Naive thymus-derived CD4-positive, alpha-beta T cell (primary cell): Measurements from ENCODE around the gene AKAP8. TPM values are rescaled to one million over a fixed set of nuclear protein-coding genes. Genes with fewer than 3 reads are reported as not detected.

ENCODE experiments used
- ATAC-seq: fragments of 150-1000 bp; cut with Tn5 transposase; 2 replicates; pipeline ENCODE4 v1.10.0; 2021; ENCODE audit warnings: mild to moderate bottlenecking, moderate library complexity
- CTCF ChIA-PET: fragments of 350-600 bp; sonication (Branson Sonifier 250); formaldehyde crosslinking; loops from one replicate; lab custom pipeline; 2021; ENCODE audit warnings: antibody characterized with exemption; lab: Charles Lee
- POLR2A ChIA-PET: fragments of 350-600 bp; sonication (Branson Sonifier 250); formaldehyde crosslinking; loops from one replicate; lab custom pipeline; 2021; ENCODE audit warnings: antibody characterized with exemption, inconsistent platforms; lab: Charles Lee
- DNase-seq, 9 donors: peaks; one replicate each; pipeline versions ENCODE4 v3.0.0 to v3.0.0-alpha.2; 2020 to 2022; ENCODE audit warnings: mixed read lengths in 1 of 9
- H3K27ac ChIP-seq: one replicate; pipeline ENCODE4 v1.7.0; 2013; ENCODE audit warnings: mild to moderate bottlenecking, low read depth, low read length, moderate library complexity
- H3K27me3 ChIP-seq, 2 donors: one replicate each; pipeline ENCODE4 v1.7.0; 2013; ENCODE audit warnings: low read length in 2 of 2, mild to moderate bottlenecking in 2 of 2, moderate library complexity in 2 of 2; ENCODE audit not compliant: control insufficient read depth in 2 of 2, insufficient read depth in 2 of 2
- H3K36me3 ChIP-seq, 3 experiments: 1 replicate in 2 of 3; 2 replicates in 1 of 3; pipeline ENCODE4 v1.7.0; 2013; ENCODE audit warnings: low read length in 3 of 3, mild to moderate bottlenecking in 3 of 3, moderate library complexity in 1 of 3; ENCODE audit not compliant: insufficient read depth in 3 of 3, control insufficient read depth in 2 of 3
- H3K4me1 ChIP-seq, 2 donors: one replicate each; pipeline ENCODE4 v1.7.0; 2013; ENCODE audit warnings: low read length in 2 of 2, mild to moderate bottlenecking in 2 of 2, moderate library complexity in 1 of 2; ENCODE audit not compliant: control insufficient read depth in 2 of 2, insufficient read depth in 2 of 2
- H3K4me3 ChIP-seq: 2 replicates; pipeline ENCODE4 v1.7.0; 2013; ENCODE audit warnings: mild to moderate bottlenecking, low read length
- H3K9me3 ChIP-seq, 3 experiments: 1 replicate in 2 of 3; 2 replicates in 1 of 3; pipeline ENCODE4 v1.7.0; 2013; ENCODE audit warnings: low read length in 3 of 3; ENCODE audit not compliant: control insufficient read depth in 2 of 3
- H3K27ac Mint-ChIP-seq, 9 donors: one replicate each; pipeline ENCODE4 v1.8.0; 2020 to 2022; ENCODE audit warnings: mixed read lengths in 9 of 9, mild to moderate bottlenecking in 8 of 9, moderate library complexity in 5 of 9, inconsistent platforms in 2 of 9
- H3K27me3 Mint-ChIP-seq, 5 donors: one replicate each; pipeline ENCODE4 v1.8.0; 2021 to 2022; ENCODE audit warnings: mixed read lengths in 5 of 5, mild to moderate bottlenecking in 1 of 5
- H3K36me3 Mint-ChIP-seq, 5 donors: one replicate each; pipeline ENCODE4 v1.8.0; 2020 to 2022; ENCODE audit warnings: mixed read lengths in 5 of 5, mild to moderate bottlenecking in 3 of 5, inconsistent platforms in 1 of 5
- H3K4me1 Mint-ChIP-seq, 7 donors: one replicate each; pipeline ENCODE4 v1.8.0; 2020 to 2022; ENCODE audit warnings: mixed read lengths in 7 of 7, mild to moderate bottlenecking in 3 of 7, inconsistent platforms in 1 of 7
- H3K4me3 Mint-ChIP-seq, 10 donors: one replicate each; pipeline ENCODE4 v1.8.0; 2020 to 2022; ENCODE audit warnings: mild to moderate bottlenecking in 10 of 10, mixed read lengths in 10 of 10, moderate library complexity in 6 of 10, inconsistent platforms in 2 of 10
- H3K9me3 Mint-ChIP-seq, 11 donors: one replicate each; pipeline ENCODE4 v1.8.0; 2020 to 2022; ENCODE audit warnings: mixed read lengths in 11 of 11, mild to moderate bottlenecking in 4 of 11, inconsistent platforms in 1 of 11, moderate library complexity in 1 of 11
- intact Hi-C, 2 donors: fragments of 100-400 bp; cut with micrococcal nuclease; formaldehyde crosslinking; loops; one replicate each; pipeline ENCODE4 v1.15.1; 2023
- polyA plus RNA-seq, 2 donors: library from polyadenylated mRNA; unstranded; fragments of 300-500 nt; fragmentation: Illumina TruSeq; gene quantifications; one replicate each; pipeline ENCODE4 v1.2.3, GENCODE V29; 2021
- total RNA-seq, 6 experiments: library from RNA in 5 of 6; stranded (reverse) in 5 of 6; gene quantifications; 1 replicate in 5 of 6; 2 replicates in 1 of 6; pipeline ENCODE4 v1.2.3 and lab custom pipeline; 2021 to 2026

The AKAP8 gene
- total and polyA plus RNA-seq, 7 experiments from 2014 or later: 11.9 to 81.2 (median 76.4) TPM

DNA sequence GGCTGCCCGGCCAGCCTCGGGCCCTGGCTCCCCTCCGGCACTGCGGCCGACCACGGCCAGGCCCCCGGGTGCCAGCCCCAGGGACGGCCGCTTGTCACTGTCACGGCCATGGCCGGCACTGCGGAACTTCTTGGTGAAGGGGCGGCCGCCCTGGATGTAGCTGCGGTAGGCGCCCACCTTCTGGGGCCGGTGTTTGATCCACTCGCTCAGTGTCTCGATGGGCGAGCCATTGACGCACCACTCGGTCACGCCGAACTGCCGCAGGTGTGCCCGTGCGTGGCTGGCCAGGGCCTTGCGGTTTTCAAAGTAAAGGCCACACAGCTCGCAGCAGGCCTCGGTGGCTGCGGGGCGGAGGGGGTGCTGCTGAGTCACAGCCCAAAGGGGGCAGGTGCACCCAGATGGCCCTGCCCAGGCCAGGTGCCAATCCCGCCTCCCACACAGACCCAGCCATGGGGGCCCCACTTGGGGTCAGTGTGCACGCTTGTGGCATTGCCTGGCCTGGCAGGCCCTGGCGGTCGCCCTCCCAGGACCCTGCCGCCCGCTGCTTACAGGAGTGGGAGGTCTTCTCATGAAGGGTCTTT is 45.2 kb upstream of the AKAP8 start:
- Histone ChIP-seq H3K27me3 (no peaks in the 10 kb centered on the region), H3K9me3 (no peaks in the 10 kb centered on the region), H3K27ac (no peak overlapping the region), H3K36me3 (peaks cover 5 to 73% (median 9%) of the 10 kb centered on the region in 3 experiments), H3K4me3 (no peak overlapping the region), H3K4me1 (no peaks in the 10 kb centered on the region)
- H3K4me1 Mint-ChIP-seq: peaks cover 2 to 14% (median 9%) of the 10 kb centered on the region in 7 donors
- H3K27me3 Mint-ChIP-seq: no peaks in the 10 kb centered on the region
- no peak for ATAC-seq
- no peak overlapping the region for H3K4me3 Mint-ChIP-seq
- peaks cover 0 to 6% (median 0%) of the 10 kb centered on the region in 11 donors for H3K9me3 Mint-ChIP-seq
- intact Hi-C loops: no loop called here
- ChIA-PET CTCF (no interaction called here), POLR2A (no interaction called here)
- no peak overlapping the region for H3K27ac Mint-ChIP-seq
- DNase-seq: no peak
- peaks cover 13 to 40% (median 34%) of the 10 kb centered on the region in 5 donors for H3K36me3 Mint-ChIP-seq

DNA sequence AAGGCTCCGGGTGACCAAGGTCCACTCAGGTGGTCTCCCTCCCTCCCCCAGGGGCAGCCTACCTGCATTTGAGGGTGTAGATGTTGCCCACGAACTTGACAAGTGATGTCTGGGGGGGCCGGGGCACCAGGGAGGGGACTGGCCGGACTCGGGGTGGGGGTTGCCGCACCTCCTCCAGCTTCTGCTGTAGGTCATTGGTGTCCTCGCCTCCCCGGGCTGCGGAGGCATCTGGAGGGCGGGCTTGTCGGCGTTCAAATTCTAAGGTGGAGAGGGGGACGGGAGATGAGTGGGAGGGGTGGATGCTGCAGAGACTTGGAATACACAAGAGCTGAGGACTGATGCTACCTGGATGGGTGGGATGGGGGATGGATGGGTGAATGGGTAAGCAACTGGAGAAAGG is 44.5 kb upstream of the AKAP8 start:
- DNase-seq (no peak), ATAC-seq (no peak)
- H3K4me3 Mint-ChIP-seq: peak overlapping the region in 1 of 10 donors; percentile 38
- ChIA-PET CTCF (interaction anchor here (0.7 kb wide), 1 partner anchor 131 kb away, joined by 3 read pairs; no protein-coding TSS in a partner anchor), POLR2A (no interaction called here)
- H3K27ac ChIP-seq: no peak overlapping the region
- H3K27me3 ChIP-seq: no peaks in the 10 kb centered on the region
- H3K4me3 ChIP-seq: no peak overlapping the region
- peaks cover 0 to 6% (median 0%) of the 10 kb centered on the region in 11 donors for H3K9me3 Mint-ChIP-seq
- H3K27me3 Mint-ChIP-seq: no peaks in the 10 kb centered on the region
- H3K9me3 ChIP-seq: no peaks in the 10 kb centered on the region
- H3K4me1 ChIP-seq: peaks cover 5% of the 10 kb centered on the region in 2 donors
- H3K36me3 ChIP-seq: peaks cover 5 to 68% (median 9%) of the 10 kb centered on the region in 3 experiments
- H3K27ac Mint-ChIP-seq: no peak overlapping the region
- peaks cover 13 to 40% (median 34%) of the 10 kb centered on the region in 5 donors for H3K36me3 Mint-ChIP-seq
- intact Hi-C loops: no loop called here
- peaks cover 8 to 20% (median 15%) of the 10 kb centered on the region in 7 donors for H3K4me1 Mint-ChIP-seq

DNA sequence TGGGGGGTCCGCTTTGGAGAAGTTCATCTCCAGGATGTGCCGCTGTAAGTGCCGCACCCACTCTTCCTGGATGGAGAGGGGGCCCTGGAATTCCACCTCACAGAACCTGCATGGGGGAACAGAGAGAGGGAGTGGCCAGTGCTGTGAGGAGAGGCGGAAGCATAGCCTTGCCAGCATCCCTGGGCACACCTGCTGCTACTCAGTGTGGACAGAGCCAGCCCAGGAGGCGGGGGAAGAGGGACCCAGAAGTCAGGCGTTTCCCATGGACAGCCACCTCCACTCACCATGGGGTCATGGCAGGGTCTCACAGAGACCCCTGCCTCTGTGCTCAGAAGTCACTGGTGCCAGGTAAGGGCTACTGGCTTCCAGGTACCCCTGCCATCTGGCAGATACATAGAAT is 43.5 kb upstream of the AKAP8 start:
- ChIA-PET POLR2A (no interaction called here), CTCF (no interaction called here)
- no peaks in the 10 kb centered on the region for H3K27me3 Mint-ChIP-seq
- Histone ChIP-seq H3K36me3 (peaks cover 5 to 64% (median 9%) of the 10 kb centered on the region in 3 experiments), H3K4me3 (no peak overlapping the region), H3K4me1 (peaks cover 5 to 7% of the 10 kb centered on the region in 2 donors), H3K27ac (no peak overlapping the region), H3K27me3 (no peaks in the 10 kb centered on the region), H3K9me3 (no peaks in the 10 kb centered on the region)
- no peak overlapping the region for H3K4me3 Mint-ChIP-seq
- peaks cover 0 to 6% (median 0%) of the 10 kb centered on the region in 11 donors for H3K9me3 Mint-ChIP-seq
- intact Hi-C loops: no loop called here
- no peak overlapping the region for H3K27ac Mint-ChIP-seq
- DNase-seq (no peak), ATAC-seq (no peak)
- H3K4me1 Mint-ChIP-seq: peaks cover 9 to 26% (median 16%) of the 10 kb centered on the region in 7 donors
- peaks cover 13 to 39% (median 34%) of the 10 kb centered on the region in 5 donors for H3K36me3 Mint-ChIP-seq

DNA sequence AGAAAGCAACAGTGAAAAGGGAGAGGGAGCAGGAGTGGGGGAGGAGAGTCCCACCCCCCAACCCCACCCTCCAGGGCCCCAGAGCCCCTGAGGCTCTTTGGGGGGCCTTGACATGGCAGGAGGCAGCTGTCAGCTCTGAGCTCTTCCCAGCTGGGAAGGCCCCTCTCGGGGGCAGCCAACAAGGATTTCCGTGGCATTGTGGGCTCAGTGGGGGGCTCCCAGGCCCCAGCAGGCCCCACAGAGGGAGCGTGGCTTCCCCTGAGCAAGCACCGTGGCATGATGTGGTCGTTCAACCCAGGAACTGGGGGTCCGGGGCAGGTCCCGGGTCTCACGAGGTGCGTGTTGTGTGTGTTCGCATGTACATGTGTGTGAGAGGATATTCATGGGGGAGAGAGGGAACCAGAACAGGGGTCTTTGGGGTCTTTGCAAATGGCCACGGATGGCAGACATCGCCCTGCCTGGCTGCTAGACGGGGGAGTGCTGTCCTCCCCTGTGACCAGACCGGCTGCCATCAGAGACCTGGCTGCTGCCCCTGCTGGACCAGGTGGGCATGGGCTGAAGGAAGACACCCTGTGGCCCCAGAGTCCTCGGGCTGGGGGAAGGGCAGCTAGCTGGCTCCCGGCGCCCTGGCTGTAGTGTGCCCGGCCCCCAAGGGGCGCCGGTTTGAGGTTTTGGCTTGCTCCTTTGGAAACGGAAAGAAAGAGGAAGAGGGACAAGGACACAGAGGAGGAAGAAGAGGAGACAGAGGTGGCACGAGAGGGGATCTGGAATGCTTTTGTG is 42.9 kb upstream of the AKAP8 start:
- ATAC-seq: no peak
- Histone ChIP-seq H3K4me3 (no peak overlapping the region), H3K27ac (no peak overlapping the region), H3K4me1 (peaks cover 10 to 13% of the 10 kb centered on the region in 2 donors), H3K9me3 (no peaks in the 10 kb centered on the region), H3K27me3 (no peaks in the 10 kb centered on the region), H3K36me3 (peaks cover 5 to 58% (median 9%) of the 10 kb centered on the region in 3 experiments)
- peaks cover 0 to 6% (median 0%) of the 10 kb centered on the region in 11 donors for H3K9me3 Mint-ChIP-seq
- no peak overlapping the region for H3K4me3 Mint-ChIP-seq
- no peaks in the 10 kb centered on the region for H3K27me3 Mint-ChIP-seq
- intact Hi-C loops: no loop called here
- no peak for DNase-seq
- H3K36me3 Mint-ChIP-seq: peaks cover 13 to 39% (median 34%) of the 10 kb centered on the region in 5 donors
- peaks cover 12 to 33% (median 22%) of the 10 kb centered on the region in 7 donors for H3K4me1 Mint-ChIP-seq
- POLR2A ChIA-PET: interaction anchor here (0.8 to 6.9 kb wide), 3 partner anchors 14 to 131 kb away, joined by 3 to 128 read pairs (median 4); no protein-coding TSS in a partner anchor
- no peak overlapping the region for H3K27ac Mint-ChIP-seq
- CTCF ChIA-PET: interaction anchor here (10.2 kb wide), 1 partner anchor 131 kb away, joined by 182 read pairs; no protein-coding TSS in a partner anchor

DNA sequence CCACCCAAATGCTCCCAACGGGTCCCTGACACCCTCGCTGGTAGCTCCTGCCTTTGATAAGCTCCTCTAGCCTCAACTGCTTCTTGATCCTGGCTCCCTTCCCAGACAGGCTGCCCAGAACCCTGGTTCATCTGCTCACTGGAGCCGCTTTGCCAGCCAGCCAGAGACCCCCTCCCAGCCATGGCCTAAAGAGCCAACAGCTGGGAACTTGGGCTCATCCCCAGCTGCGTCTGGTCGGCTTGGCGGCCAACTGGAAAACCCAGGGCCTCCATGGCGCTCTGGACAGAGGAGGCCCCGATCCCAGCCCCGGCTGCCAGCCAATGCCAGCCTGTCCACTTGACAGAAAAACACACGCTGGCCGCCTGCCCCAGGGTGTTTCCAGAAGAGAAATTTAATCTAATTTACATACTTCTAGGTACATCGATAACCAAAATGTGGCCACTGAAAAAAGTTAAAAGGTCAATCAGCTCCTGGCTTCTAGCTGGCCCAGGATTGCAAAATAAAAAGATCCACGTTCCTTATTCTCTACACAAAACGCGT is 42.2 kb upstream of the AKAP8 start:
- Mint-ChIP-seq H3K4me1 (peaks cover 18 to 40% (median 29%) of the 10 kb centered on the region in 7 donors), H3K27me3 (no peaks in the 10 kb centered on the region), H3K9me3 (peaks cover 0 to 6% (median 0%) of the 10 kb centered on the region in 11 donors), H3K36me3 (peaks cover 13 to 35% (median 28%) of the 10 kb centered on the region in 5 donors), H3K27ac (peak overlapping the region in 1 of 9 donors; percentile 36), H3K4me3 (no peak overlapping the region)
- ATAC-seq: no peak
- peaks cover 17 to 20% of the 10 kb centered on the region in 2 donors for H3K4me1 ChIP-seq
- no peaks in the 10 kb centered on the region for H3K27me3 ChIP-seq
- no peak for DNase-seq
- H3K4me3 ChIP-seq: no peak overlapping the region
- ChIA-PET CTCF (interaction anchor here (0.7 to 10.2 kb wide), 4 partner anchors 11 to 244 kb away, joined by 3 to 182 read pairs (median 12); no protein-coding TSS in a partner anchor), POLR2A (interaction anchor here (0.8 to 6.9 kb wide), 4 partner anchors 13 to 132 kb away, joined by 3 to 128 read pairs (median 4); partner anchors contain the start of gene WIZ)
- H3K9me3 ChIP-seq: no peaks in the 10 kb centered on the region
- H3K36me3 ChIP-seq: peaks cover 5 to 51% (median 9%) of the 10 kb centered on the region in 3 experiments
- intact Hi-C loops: no loop called here
- no peak overlapping the region for H3K27ac ChIP-seq

- Histone ChIP-seq H3K27me3 (no peaks in the 10 kb centered on the region), H3K9me3 (no peaks in the 10 kb centered on the region), H3K27ac (no peak overlapping the region), H3K4me3 (no peak overlapping the region), H3K36me3 (peaks cover 5 to 47% (median 9%) of the 10 kb centered on the region in 3 experiments), H3K4me1 (peaks cover 23 to 25% of the 10 kb centered on the region in 2 donors)
- no peak for ATAC-seq
- Mint-ChIP-seq H3K4me1 (peaks cover 24 to 40% (median 35%) of the 10 kb centered on the region in 7 donors), H3K27me3 (no peaks in the 10 kb centered on the region), H3K27ac (no peak overlapping the region), H3K36me3 (peaks cover 13 to 29% (median 24%) of the 10 kb centered on the region in 5 donors), H3K9me3 (peaks cover 0 to 6% (median 0%) of the 10 kb centered on the region in 11 donors), H3K4me3 (no peak overlapping the region)
- CTCF ChIA-PET: interaction anchor here (0.7 to 10.2 kb wide), 7 partner anchors 10 to 244 kb away, joined by 3 to 182 read pairs (median 5); partner anchors contain the start of gene RASAL3
- DNase-seq: no peak
- POLR2A ChIA-PET: interaction anchor here (0.6 to 6.9 kb wide), 9 partner anchors 11 to 132 kb away, joined by 3 to 128 read pairs (median 17); partner anchors contain the start of genes AKAP8, RASAL3 and WIZ
- intact Hi-C loops: no loop called here
These were observed 41.6 kb upstream of the AKAP8 start for GRCh38 chr19:15421136-15421695.
